ENCODE results near the gene IVNS1ABP.
"Not testable (repeated sequence)": the region's sequence is repeated elsewhere in the genome, so short reads cannot be mapped to it uniquely, and the experiment has no call there.

The IVNS1ABP gene

GRCh38 chr1:185291652-185292051, 25.4 kb downstream of the IVNS1ABP start:
- no peak for FAIRE-seq

- no peak for FAIRE-seq
Measured at GRCh38 chr1:185291159-185291558, 25.9 kb downstream of the IVNS1ABP start.

GRCh38 chr1:185289880-185290279, 27.2 kb downstream of the IVNS1ABP start:
- no peak for FAIRE-seq

- FAIRE-seq, result no peak
Measured at GRCh38 chr1:185288435-185288834, 28.6 kb downstream of the IVNS1ABP start.

- no peak for FAIRE-seq
Measured at GRCh38 chr1:185287451-185287850, 29.6 kb downstream of the IVNS1ABP start.

GRCh38 chr1:185284533-185285276, 32.3 kb downstream of the IVNS1ABP start:
- FAIRE-seq, result no peak

GRCh38 chr1:185284116-185284515, 32.9 kb downstream of the IVNS1ABP start:
- no peak for FAIRE-seq

- no peak for FAIRE-seq
Measured at GRCh38 chr1:185281245-185281644, 35.8 kb downstream of the IVNS1ABP start.

- no peak for FAIRE-seq
Measured at GRCh38 chr1:185280589-185280988, 36.5 kb downstream of the IVNS1ABP start.

GRCh38 chr1:185279571-185279970, 37.5 kb downstream of the IVNS1ABP start:
- no peak for FAIRE-seq

GRCh38 chr1:185271921-185272320, 45.1 kb downstream of the IVNS1ABP start:
- FAIRE-seq, result no peak

GRCh38 chr1:185268352-185268751, 48.7 kb downstream of the IVNS1ABP start:
- no peak for FAIRE-seq

GRCh38 chr1:185267701-185268100, 49.3 kb downstream of the IVNS1ABP start:
- FAIRE-seq, result no peak

GRCh38 chr1:185267301-185267700, 49.7 kb downstream of the IVNS1ABP start:
- no peak for FAIRE-seq

GRCh38 chr1:185265314-185265713, 51.7 kb downstream of the IVNS1ABP start:
- no peak for FAIRE-seq

- no peak for FAIRE-seq
Measured at GRCh38 chr1:185263780-185264179, 53.3 kb downstream of the IVNS1ABP start.

GRCh38 chr1:185263292-185263691, 53.8 kb downstream of the IVNS1ABP start:
- no peak for FAIRE-seq

GRCh38 chr1:185262151-185262550, 54.9 kb downstream of the IVNS1ABP start:
- no peak for FAIRE-seq

GRCh38 chr1:185260611-185261010, 56.4 kb downstream of the IVNS1ABP start:
- no peak for FAIRE-seq

GRCh38 chr1:185258676-185259075, 58.4 kb downstream of the IVNS1ABP start:
- no peak for FAIRE-seq

- no peak for FAIRE-seq
Measured at GRCh38 chr1:185257950-185258208, 59.2 kb downstream of the IVNS1ABP start.

GRCh38 chr1:185257116-185257949, 59.7 kb downstream of the IVNS1ABP start:
- not testable (repeated sequence) for FAIRE-seq

GRCh38 chr1:185255595-185255994, 61.4 kb downstream of the IVNS1ABP start:
- FAIRE-seq, result not testable (repeated sequence)

- not testable (repeated sequence) for FAIRE-seq
Measured at GRCh38 chr1:185252404-185252803, 64.6 kb downstream of the IVNS1ABP start.

Measured in colon (tissue), 2 donors.